A172 (cell line): ENCODE data around the gene SGTB. TPM values are rescaled to one million over a fixed set of nuclear protein-coding genes. Genes with fewer than 3 reads are reported as not detected.
"Not testable (repeated sequence)": the region's sequence is repeated elsewhere in the genome, so short reads cannot be mapped to it uniquely, and the experiment has no call there.

Experiments used
- DNase-seq: peaks from one replicate; pipeline ENCODE4 v3.0.0-alpha.2; 2015; ENCODE audit warnings: low spot score
- total RNA-seq: library from RNA; depleted of rRNA; stranded (reverse); fragments of >200 nt; shearing (Covaris generic); gene quantifications from 2 replicates; pipeline ENCODE4 v1.2.3, GENCODE V29; 2014

The SGTB gene
- total RNA-seq, 1 experiment from 2014 or later = 17.7 TPM

DNA sequence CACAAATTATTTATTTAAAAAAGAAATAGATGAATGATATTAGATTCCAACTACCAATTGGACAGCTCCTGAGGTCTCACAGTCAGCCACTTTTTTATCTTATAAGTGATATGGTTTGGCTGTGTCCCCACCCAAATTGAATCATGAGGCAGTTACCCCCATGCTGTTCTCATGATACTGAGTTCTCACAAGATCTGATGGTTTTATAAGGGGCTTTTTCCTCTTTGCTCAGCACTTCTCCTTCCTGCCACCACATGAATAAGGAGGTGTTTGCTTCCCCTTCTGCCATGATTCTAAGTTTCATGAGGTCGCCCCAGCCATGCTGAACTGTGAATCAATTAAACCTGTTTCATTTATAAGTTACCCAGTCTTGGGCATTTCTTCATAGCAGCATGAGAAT lies 13.0 kb upstream of the SGTB start:
- no peak for DNase-seq

DNA sequence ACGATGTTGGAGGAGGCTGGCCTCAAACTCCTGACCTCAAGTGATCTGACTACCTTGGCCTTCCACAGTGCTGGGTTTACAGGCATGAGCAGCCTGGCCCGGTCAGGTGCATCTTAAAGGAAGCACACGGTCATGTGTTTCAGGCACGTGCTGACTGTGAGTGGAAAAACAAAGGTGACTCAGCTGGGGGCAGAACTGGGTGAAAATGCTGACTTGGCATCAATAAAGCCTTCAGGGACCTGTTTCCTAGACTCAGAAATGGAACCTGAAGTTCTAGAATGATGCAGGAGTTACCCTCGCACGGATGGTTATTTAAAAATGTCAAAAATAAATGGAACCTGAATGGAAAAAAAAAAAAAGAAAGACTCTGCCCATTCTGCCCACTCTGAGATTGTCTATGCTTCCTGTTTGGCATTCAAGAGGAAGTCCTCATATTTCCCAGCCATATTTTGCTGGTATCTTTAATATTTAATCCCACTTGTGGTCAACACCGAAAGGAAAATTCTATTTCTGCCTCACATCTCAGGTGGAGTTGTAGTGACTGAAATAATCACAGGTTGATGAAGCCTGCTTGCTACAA lies 12.4 kb upstream of the SGTB start:
- DNase-seq = not testable (repeated sequence)

DNA sequence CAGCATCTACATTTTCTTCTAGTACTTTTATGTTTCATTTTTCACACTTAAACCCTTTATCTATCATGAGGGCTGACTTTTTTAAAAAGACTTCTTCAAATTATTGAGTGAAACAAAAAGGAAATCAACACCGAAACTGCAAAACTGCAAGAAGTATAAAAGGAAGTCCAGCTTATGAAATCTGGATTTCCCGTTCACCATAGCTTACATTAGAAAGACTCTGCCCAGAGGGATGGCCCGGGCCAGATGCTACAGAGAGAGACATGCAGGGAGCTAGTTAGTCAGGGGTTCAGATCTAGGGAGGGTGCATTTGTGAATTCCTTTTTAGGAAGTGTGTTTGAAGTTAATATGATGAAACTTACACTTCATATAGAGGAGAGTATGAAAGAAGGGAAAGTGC lies 10.1 kb upstream of the SGTB start:
- DNase-seq = not testable (repeated sequence)

DNA sequence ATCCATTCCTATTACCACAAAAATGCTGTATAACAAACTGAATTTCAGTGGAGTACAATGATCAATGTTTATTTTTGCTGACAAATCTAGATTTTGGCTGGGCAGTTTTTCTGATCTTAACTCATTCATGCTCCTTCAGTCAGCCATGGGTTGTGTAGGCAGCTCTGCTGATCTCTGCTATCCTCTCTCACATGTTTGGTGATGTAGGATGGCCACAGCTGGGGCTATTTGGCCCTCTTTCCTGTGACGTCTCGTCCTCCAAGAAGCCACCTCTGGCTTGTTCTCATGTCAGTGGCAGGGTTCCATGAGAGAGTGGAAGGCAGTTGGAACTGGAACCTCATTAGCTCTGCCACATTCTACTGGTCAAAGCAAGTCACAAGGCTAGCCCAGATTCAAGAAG lies 9.0 kb upstream of the SGTB start:
- DNase-seq = no peak

DNA sequence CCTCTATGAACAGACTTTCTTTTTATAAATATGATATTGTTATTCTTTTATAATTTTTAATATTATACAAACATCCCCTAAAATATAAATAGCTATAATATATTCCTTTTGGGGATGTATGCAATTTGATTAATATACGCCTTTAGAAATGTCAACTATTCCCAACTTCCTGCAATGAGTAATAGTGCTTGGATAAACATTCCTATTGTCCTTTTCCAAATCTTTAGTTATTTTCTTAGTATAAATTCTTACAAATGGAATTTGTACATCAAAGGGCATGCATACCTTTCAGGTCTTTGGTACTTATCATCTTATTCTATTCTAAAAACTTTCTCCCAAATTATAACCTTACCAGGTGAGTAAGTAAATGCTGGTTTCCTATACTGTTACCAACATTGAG lies 6.3 kb upstream of the SGTB start:
- no peak for DNase-seq

DNA sequence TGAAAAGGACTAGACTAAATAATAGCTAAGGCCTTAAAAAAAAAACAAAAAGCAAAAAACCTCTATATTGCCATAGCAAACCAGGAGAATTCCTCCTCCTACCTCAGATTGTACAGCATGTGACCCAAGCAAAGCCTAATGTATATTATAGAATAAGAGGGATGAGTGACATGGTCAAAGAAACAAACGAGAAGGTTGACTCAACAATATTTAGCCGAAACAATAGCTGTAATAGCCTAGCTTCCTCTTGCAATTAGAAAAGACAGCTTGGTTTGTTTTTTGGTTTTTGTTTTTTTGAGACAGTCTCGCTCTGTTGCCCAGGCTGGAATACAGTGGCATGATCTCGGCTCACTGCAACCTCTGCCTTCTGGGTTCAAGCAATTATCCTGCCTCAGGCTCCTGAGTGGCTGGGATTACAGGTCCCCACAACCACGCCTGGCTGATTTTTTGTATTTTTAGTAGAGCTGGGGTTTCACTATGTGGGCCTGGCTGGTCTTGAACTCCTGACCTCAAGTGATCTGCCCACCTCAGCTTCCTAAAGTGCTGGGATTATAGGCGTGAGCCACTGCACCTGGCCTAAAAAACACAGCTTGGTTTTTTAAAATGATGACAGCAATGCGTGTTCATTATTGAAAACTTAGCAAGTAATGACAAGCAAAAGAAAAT lies 5.7 kb upstream of the SGTB start:
- DNase-seq = no peak

DNA sequence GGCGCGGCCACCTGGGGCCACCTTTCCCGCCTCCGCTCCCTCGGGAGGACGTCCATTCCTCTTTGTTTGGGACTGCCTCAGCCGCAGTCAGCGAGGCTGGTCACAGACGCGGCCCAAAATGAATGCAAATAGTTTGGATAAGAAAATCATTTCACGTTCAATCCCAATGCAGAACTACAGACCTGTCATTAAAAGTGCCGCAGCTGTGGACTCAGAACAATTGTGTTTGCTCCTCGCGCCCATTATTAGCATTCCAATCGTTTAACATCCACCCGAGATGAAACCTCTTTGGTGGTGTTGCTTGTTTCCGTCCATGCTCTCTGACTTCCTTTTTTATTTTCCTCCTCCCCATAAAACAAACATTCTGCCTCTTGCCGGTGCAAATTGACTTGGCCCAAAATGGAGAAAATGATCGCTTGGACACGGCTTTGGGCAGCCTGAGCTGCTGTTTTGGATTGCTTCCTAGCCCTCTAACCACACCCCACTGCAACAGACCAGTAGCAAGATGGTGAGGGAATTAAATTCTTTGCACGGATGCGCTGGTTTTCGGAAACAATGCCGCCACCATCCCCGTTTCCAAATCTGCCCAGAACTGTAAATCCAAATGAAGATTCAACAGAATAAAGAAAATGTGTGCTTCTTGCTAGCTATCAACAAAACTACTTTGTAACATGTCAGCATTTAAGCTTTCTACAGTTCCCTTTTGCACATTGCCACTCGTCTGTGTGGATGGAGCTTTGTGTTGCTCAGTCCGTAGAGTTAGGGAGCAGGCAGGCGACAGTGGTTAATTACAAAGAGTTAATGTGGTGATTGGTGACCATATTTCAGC lies 880 bp upstream of the SGTB start:
- DNase-seq = peak; percentile 66

DNA sequence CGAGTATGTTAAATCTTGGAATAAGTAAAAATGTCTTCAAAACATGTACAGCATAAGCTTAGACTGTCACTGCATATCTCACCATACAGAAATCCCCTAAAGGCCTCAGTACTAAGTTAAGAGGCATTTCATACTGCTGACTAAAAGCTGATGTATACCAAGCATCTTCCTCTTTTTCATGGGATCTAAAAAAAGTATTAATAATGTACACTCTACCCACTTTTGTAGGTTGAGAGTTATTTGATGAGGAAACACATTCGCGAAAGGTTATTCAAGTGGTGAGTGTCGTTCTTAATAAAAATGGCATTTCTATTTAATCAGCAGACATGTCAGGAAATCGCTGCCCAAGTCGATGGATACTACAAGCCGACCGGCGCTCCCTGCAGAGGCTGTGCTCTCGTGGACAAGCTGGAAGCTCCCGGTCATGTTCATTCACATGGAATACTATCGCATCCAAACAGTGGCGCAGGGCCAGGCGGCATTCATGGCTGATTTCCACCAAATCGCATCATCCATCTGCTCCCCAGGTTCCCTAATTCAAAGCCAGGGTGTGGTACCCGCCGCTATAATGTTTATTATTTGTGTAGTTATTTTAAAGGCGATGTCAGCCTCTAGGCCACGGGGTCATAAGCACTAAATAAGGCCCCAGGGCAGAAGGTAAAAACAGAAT lies 724 bp downstream of the SGTB start:
- peak; percentile 61 for DNase-seq

DNA sequence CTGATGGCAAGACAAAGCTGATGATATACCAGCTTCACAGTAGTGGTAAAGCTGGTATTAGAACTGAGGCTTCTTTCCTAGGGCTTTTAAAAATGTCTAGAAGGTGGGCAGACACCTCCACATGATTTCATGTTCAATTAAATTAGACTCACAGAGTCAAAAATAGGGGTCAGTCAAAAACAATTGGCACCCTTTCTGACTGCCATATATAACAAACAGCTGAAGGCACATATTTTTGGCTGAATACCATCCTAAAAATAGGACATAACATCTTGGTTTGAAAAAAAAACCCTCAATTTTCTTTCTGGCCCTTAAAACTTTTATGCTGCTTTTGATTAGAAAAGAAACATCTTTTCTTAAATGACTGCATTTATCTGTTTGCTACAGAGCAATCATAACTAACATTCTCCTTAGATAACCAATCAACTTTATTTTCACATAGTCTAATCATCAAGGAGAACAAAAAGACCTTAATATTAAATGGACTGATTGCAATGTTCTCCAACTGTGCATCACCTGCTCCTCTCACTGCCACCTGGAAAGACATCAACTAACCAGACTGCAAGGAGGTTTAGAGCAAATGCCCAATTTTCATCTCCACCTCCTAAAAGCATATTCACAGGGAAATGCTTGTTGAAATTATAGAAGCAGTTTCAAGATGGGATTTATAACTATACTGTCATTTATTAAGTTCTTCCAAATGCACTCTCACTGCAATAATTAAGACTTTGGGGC lies 3.2 kb downstream of the SGTB start:
- no peak for DNase-seq

DNA sequence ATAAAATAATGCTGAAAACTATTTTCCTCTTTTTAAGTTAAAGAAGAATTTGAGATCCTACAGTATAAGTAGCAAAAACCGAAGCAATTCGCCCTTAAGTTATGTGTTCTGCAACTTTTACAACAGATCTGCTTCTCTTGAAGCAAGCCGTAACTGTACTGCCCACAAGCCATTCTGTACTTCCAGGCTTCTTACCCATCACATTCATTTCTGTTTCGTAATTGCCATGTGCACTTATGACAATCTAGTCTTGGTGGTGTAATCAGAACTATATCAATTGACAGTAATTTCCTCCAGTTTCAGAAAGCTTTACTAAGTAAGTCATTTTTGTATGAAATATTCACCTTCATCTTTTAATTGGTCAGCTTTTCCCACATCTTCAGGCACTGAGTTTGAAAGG lies 13.8 kb downstream of the SGTB start:
- DNase-seq = no peak

DNA sequence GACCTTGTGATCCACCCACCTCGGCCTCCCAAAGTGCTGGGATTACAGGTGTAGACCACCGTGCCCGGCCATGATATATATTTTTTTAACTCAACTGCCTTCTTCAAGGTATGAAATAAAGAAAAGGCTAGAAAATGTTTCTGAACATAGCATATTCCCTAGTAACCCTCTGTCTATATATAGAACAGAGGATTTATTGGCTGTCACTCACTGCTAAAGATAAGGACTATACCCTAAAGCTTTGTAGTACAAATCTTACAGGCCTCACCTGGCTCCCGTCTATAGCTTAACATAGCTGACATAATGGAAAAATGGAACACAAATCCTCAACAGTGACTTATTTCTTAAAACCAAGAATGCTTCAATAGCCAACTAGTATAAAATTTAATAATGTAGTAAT lies 14.2 kb downstream of the SGTB start:
- no peak for DNase-seq

DNA sequence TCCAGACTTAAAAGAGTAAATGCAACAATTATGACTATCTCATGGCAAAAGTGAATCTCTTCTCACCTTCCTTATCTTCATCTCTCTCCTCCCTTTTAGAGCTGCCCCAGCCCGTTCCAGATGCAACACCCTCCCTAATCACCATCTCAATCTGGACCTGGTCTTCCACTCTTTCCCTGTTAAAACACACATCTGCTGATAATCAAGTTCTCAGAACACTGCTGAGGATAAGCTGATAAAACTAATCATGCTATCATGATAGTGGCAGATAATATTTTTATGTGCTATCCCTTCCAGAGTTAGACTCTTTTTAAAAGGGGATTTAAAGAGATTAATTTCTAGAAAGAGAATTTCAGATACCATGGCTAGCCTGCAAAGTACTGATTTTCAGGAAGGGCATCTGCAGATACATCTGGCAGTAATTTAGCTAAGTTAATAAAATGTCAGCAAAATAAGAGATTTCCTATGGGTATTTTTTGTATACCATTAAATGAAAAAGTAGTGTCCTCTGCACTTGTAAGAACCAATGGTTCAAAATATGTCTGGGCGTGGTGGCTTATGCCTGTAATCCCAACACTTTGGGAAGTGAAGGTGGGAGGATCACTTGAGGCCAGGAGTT lies 17.2 kb downstream of the SGTB start:
- no peak for DNase-seq

DNA sequence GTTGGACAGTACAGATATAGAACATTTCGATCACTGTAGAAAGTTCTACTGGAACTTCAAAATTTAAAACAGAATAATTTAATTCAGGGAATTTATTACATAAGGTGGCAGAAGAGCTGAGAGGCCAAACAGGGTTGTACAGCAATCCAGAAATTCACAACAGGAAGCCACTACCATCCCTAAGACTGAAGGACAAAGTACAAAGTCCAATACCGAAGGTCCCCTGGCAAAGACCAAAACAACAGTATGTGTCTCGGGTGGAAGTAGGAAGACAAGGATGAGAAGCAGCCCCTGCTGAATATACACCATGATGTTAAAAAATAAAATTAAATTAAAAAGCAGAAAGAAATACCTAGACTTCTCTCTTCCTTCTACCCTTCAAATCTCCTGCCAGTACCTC lies 19.9 kb downstream of the SGTB start:
- DNase-seq = no peak

DNA sequence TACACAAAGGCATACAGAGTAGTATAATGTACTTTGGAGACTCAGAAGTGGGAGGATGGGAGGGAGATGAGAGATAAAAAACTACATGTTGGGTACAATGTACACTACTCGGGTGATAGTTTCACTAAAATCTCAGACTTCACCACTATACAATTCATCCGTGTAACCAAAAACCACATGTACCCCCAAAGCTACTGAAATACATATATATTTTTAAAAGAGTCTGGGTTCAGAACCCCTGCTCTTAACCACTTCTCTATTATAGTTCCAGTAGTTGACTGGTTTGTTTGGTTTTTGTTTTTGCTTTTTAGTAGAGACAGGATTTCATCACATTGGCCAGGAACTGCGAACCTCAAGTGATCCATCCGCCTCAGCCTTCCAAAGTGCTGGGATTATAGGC lies 22.6 kb downstream of the SGTB start:
- no peak for DNase-seq

DNA sequence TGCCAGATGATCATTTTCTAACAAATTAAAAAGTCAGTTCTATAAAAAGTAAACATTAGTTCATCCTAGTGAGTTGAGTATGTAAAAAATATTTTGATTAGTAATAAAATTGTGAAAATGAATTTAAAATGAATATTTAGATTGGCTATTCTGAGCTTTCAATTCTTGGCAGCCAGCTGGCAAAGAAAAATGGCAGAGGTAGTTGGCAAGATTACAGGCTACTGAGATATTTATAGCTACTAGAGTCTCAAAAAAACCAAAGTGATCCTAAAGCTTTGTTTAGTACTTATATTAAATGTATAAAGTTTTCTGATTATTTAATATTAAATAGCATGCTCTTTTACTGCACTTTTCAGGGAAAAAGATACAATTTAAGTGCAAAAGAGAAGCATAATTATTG lies 25.0 kb downstream of the SGTB start:
- no peak for DNase-seq

DNA sequence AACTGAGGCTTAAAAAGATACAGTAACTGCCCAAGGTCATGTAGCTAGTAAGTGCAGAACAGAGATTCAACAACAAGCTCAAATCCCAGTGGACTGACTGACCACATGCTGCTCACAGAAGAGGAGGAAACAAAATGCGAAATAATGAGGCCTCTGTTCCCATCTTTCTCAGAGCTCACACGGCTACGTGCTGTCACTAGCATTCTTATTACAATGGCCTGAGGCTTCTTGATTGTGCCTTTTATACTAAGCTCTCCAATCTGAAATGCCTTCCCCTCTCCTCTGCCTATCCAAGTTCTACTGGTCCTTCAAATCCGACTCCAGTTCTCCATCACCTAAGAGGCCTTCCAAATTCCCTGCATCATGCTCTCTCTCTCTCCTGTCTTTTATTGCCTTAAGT lies 26.0 kb downstream of the SGTB start:
- no peak for DNase-seq

DNA sequence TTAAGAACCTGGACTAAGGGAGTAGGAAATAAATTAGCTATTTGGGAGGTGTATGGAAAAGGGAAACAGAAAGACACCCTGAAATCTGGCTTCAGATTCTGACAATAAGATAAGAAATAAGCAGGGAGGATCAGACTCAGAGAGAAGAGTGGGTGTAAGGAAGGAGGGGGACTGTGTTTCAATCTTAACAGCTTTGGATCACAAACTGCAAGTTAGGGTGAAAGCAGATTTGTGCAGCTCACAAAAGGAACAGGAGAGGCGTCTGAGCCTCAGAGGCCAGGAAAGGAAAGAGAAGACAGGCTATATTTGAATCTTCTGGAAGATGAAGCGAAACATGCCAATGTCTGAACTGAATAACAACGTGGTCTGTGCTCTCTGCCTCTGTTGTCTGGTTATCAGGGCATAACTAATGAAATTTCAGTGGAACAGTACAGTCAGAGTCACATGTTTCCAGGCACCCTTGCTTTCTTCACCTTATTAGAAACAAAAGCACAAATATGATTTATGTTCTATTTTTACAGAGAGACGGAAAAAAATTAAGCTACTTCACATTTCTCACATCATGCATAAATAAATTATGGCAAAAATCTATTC lies 26.6 kb downstream of the SGTB start:
- DNase-seq = no peak

DNA sequence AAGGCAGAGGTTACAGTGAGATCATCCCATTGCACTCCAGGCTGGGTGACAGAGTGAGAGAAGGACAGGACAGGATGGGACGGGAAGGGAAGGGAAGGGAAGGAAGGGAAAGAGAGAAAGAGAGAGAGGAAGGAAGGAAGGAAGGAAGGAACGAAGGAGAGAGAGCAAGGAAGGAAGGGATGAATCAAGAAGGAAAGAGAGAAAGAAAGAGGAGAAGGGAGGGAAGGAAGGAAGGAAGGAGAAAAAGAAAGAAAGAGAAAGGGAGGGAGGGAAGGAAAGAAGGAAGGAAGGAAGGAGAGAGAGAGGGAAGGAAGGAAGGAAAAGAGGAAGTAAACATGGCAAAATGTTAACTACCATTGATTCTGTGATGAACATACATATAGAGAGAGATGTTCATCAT lies 28.8 kb downstream of the SGTB start:
- DNase-seq = no peak

DNA sequence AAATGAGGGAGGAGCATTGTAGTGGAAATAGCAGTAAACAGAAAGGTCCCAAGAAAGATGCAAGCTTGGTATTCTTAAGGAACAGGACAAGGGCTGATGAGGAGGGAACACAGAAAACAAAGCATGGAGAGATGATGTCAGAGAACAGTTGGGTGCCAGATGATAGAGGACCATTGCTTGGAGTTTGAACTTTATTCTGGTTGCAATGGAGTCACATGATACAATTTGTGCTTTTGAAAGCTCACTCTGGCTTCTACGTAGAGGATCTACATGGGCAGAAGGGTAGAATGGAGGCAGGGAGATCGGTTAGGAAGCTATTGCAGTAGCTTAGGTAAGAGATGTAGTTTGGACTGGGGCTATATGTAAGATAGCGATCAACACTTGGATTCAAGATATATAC lies 39.8 kb downstream of the SGTB start:
- DNase-seq = no peak

DNA sequence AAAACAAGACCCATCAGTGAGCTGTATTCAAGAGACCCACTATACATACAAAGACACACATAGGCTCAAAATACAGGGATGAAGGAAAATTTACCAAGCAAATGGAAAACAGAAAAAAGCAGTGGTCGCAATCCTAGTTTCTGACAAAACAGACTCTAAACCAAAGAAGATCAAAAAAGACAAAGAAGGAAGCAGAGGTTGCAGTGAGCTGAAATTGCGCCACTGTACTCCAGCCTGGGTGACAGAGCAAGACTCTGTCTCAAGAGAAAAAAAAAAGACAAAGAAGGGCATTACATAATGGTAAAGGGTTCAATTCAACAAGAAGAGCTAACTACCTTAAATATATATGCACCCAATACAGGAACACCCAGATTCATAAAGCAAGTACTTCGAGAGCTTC lies 45.9 kb downstream of the SGTB start:
- not testable (repeated sequence) for DNase-seq

DNA sequence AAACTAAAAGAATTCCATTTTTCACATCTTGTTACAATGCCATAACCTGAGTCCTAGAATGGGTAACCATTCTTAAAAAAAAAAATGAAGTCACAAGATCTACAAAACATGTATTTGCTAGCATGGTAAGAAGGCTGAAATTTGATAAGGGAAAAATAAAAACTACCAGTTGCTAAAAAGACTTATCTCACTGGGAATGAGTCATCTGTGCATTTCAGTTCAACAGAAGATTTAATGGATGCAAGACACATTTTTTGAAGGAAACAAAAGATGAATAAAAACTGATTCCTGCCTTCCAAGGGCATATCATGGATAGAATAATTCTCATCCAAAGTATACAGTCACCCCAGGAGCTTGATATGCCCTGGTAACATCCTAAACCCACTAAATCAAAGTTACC lies 47.2 kb downstream of the SGTB start:
- DNase-seq = peak; percentile 12
